Panc1 (cell line): ENCODE data around the gene OTOGL.

Experiments used
- POLR2AphosphoS5 ChIP-seq: IDR thresholded peaks from 2 replicates; pipeline ENCODE4 v1.6.1; 2012; ENCODE audit warnings: mild to moderate bottlenecking, low read depth, low read length, moderate library complexity
- SIN3A ChIP-seq: IDR thresholded peaks from 2 replicates; pipeline ENCODE4 v1.6.1; 2012; ENCODE audit warnings: low read depth, mild to moderate bottlenecking, low read length, moderate library complexity, borderline replicate concordance; ENCODE audit not compliant: insufficient read depth
- TCF7L2 ChIP-seq: IDR thresholded peaks from 2 replicates; pipeline ENCODE4 v1.6.1; 2011; ENCODE audit warnings: mild to moderate bottlenecking, low read depth, low read length, inconsistent platforms
- TF ChIP-seq, protein P1 (sequence below): fragments of 450-650 bp; IDR thresholded peaks from 2 replicates; pipeline ENCODE4 v1.5.1; 2017; ENCODE audit warnings: mild to moderate bottlenecking
- TF ChIP-seq, protein P2 (sequence below), 2 experiments: IDR thresholded peaks; 2 replicates each; pipeline ENCODE4 v1.6.1; 2011 to 2012; ENCODE audit warnings: low read depth in 2 of 2, control low read depth in 1 of 2, low read length in 1 of 2, mild to moderate bottlenecking in 1 of 2, moderate library complexity in 1 of 2; ENCODE audit not compliant: insufficient read depth in 1 of 2

DNA sequence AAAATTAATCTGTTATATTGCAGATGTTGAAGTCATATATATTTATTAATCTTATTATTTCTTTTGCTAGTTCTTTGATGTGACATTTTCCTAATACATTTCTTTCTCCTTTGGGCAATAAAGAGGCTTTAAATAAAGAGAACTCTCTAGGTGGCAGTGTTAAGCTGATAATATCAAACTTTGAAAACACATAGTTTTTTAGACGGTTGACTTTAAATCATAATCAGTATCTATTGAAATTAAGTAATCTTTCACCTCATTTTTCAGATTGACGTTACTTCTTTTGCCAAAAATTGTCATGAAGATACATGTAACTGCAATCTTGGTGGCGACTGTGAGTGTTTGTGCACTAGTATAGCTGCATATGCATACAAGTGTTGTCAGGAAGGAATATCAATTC, 213.9 kb downstream of the OTOGL start:
- TF ChIP-seq, protein P1, sequence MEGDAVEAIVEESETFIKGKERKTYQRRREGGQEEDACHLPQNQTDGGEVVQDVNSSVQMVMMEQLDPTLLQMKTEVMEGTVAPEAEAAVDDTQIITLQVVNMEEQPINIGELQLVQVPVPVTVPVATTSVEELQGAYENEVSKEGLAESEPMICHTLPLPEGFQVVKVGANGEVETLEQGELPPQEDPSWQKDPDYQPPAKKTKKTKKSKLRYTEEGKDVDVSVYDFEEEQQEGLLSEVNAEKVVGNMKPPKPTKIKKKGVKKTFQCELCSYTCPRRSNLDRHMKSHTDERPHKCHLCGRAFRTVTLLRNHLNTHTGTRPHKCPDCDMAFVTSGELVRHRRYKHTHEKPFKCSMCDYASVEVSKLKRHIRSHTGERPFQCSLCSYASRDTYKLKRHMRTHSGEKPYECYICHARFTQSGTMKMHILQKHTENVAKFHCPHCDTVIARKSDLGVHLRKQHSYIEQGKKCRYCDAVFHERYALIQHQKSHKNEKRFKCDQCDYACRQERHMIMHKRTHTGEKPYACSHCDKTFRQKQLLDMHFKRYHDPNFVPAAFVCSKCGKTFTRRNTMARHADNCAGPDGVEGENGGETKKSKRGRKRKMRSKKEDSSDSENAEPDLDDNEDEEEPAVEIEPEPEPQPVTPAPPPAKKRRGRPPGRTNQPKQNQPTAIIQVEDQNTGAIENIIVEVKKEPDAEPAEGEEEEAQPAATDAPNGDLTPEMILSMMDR: no peak; the same call in 1 of the 2 replicates
- TF ChIP-seq, protein P2, sequence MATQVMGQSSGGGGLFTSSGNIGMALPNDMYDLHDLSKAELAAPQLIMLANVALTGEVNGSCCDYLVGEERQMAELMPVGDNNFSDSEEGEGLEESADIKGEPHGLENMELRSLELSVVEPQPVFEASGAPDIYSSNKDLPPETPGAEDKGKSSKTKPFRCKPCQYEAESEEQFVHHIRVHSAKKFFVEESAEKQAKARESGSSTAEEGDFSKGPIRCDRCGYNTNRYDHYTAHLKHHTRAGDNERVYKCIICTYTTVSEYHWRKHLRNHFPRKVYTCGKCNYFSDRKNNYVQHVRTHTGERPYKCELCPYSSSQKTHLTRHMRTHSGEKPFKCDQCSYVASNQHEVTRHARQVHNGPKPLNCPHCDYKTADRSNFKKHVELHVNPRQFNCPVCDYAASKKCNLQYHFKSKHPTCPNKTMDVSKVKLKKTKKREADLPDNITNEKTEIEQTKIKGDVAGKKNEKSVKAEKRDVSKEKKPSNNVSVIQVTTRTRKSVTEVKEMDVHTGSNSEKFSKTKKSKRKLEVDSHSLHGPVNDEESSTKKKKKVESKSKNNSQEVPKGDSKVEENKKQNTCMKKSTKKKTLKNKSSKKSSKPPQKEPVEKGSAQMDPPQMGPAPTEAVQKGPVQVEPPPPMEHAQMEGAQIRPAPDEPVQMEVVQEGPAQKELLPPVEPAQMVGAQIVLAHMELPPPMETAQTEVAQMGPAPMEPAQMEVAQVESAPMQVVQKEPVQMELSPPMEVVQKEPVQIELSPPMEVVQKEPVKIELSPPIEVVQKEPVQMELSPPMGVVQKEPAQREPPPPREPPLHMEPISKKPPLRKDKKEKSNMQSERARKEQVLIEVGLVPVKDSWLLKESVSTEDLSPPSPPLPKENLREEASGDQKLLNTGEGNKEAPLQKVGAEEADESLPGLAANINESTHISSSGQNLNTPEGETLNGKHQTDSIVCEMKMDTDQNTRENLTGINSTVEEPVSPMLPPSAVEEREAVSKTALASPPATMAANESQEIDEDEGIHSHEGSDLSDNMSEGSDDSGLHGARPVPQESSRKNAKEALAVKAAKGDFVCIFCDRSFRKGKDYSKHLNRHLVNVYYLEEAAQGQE (IDR thresholded peaks at IDR 0.05; ENCODE audit: insufficient read depth in 1 of 2, low read depth in 2 of 2, low read length in 1 of 2): no peak
- TF ChIP-seq POLR2AphosphoS5 (no peak), SIN3A (no peak), TCF7L2 (no peak)
